Epithelial cell of proximal tubule (primary cell): ENCODE data around the gene EML2. TPM values are rescaled to one million over a fixed set of nuclear protein-coding genes. Genes with fewer than 3 reads are reported as not detected.

ENCODE experiments used
- DNase-seq: peaks from one replicate; pipeline ENCODE4 v3.0.0-alpha.2; 2011; ENCODE audit warnings: low read depth
- H3K4me3 ChIP-seq: 2 replicates; pipeline ENCODE4 v1.5.1; 2011; ENCODE audit warnings: low read depth, mild to moderate bottlenecking, low read length
- CTCF ChIP-seq: conservative IDR thresholded peaks from 2 replicates; pipeline ENCODE4 v1.5.1; 2012; ENCODE audit warnings: low read depth, mild to moderate bottlenecking, low read length
- total RNA-seq: library from RNA; depleted of rRNA; stranded (reverse); fragments of >200 nt; gene quantifications from 2 replicates; pipeline ENCODE4 v1.2.3, GENCODE V29; 2015

The EML2 gene
- total RNA-seq, 1 donor from 2014 or later = 33.6 TPM

GRCh38 chr19:45646345-45646698, 7.1 kb upstream of the EML2 start:
- no peak for DNase-seq
- peak overlapping the region; percentile 51 for H3K4me3 ChIP-seq
- no peak for TF ChIP-seq CTCF

- peak overlapping the region; percentile 51 for H3K4me3 ChIP-seq
- DNase-seq = no peak
- TF ChIP-seq CTCF = no peak
Measured at GRCh38 chr19:45645631-45646344, 6.6 kb upstream of the EML2 start.

- TF ChIP-seq CTCF = no peak
- peak overlapping the region; percentile 51 for H3K4me3 ChIP-seq
- DNase-seq = no peak
Measured at GRCh38 chr19:45645068-45645630, 6.0 kb upstream of the EML2 start.

- no peak overlapping the region for H3K4me3 ChIP-seq
- DNase-seq = no peak
- TF ChIP-seq CTCF = no peak
Measured at GRCh38 chr19:45643927-45644771, 5.0 kb upstream of the EML2 start.

- no peak for DNase-seq
- H3K4me3 ChIP-seq = no peak overlapping the region
- peak; percentile 97 for TF ChIP-seq CTCF
Measured at GRCh38 chr19:45643024-45643926, 4.1 kb upstream of the EML2 start.

- DNase-seq = no peak
- peak overlapping the region; percentile 47 for H3K4me3 ChIP-seq
- no peak for TF ChIP-seq CTCF
Measured at GRCh38 chr19:45641274-45642105, 2.3 kb upstream of the EML2 start.
